GM08714 (cell line): ENCODE measurements around the gene SPAG7.
"Not testable (repeated sequence)": the region's sequence is repeated elsewhere in the genome, so short reads cannot be mapped to it uniquely, and the experiment has no call there.

Experiments used
- H3K4me3 ChIP-seq: fragments of 200-500 bp; sonication (Bioruptor generic); 2 replicates; pipeline ENCODE4 v1.5.1; 2014; ENCODE audit warnings: mild to moderate bottlenecking, low read length, inconsistent platforms
- ZNF274 ChIP-seq: IDR thresholded peaks from 2 replicates; pipeline ENCODE4 v1.6.1; 2012; ENCODE audit warnings: mild to moderate bottlenecking, low read depth, low read length

The SPAG7 gene

GRCh38 chr17:4921320-4921719, 46.3 kb downstream of the SPAG7 start:
- no peak for TF ChIP-seq ZNF274
- no peak overlapping the region for H3K4me3 ChIP-seq

- no peak overlapping the region for H3K4me3 ChIP-seq
- no peak for TF ChIP-seq ZNF274
Observed at GRCh38 chr17:4920351-4921048, 47.1 kb downstream of the SPAG7 start.

GRCh38 chr17:4919511-4920047, 48.0 kb downstream of the SPAG7 start:
- H3K4me3 ChIP-seq = no peak overlapping the region
- TF ChIP-seq ZNF274 = no peak

GRCh38 chr17:4914551-4914950, 53.1 kb downstream of the SPAG7 start:
- H3K4me3 ChIP-seq = not testable (repeated sequence)

- no peak overlapping the region for H3K4me3 ChIP-seq
- no peak for TF ChIP-seq ZNF274
Observed at GRCh38 chr17:4913994-4914393, 53.6 kb downstream of the SPAG7 start.
